ENCODE data around the gene MYO18A.

Gene MYO18A

GRCh38 chr17:29193146-29193545 is 12.9 kb upstream of the MYO18A start:
- WGBS: 93% methylated on average over 2 of the region's 2 CpGs
- no peaks in the 10 kb centered on the region for H3K79me1 ChIP-seq (replicated peaks; ENCODE audit: low read length, poor library complexity, severe bottlenecking)
- no peak overlapping the region for H2AK5ac ChIP-seq (ENCODE audit: low read length, severe bottlenecking)
- H3K27me3 ChIP-seq (ENCODE audit: control insufficient read depth in 1 of 2, insufficient read depth in 1 of 2, low read length in 2 of 2): no peaks in the 10 kb centered on the region
- no peak overlapping the region for H4K91ac ChIP-seq (ENCODE audit: low read length)
- no peak overlapping the region for H3K14ac ChIP-seq (ENCODE audit: low read length in 2 of 2)
- no peak overlapping the region for H3K4ac ChIP-seq (ENCODE audit: low read depth in 1 of 2, low read length in 2 of 2)
- no peak overlapping the region for H3K18ac ChIP-seq (ENCODE audit: low read depth in 1 of 2, low read length in 2 of 2)
- peaks cover 4% of the 10 kb centered on the region for H3K4me1 ChIP-seq (ENCODE audit: control insufficient read depth, insufficient read depth, low read depth, low read length)
- no peak overlapping the region for H2BK120ac ChIP-seq (ENCODE audit: low read depth, low read length)
- H3K27ac ChIP-seq (ENCODE audit: low read length, poor library complexity, severe bottlenecking): no peak overlapping the region
- no peaks in the 10 kb centered on the region for H3K9me3 ChIP-seq (ENCODE audit: control insufficient read depth, low read length)
- H2BK5ac ChIP-seq (ENCODE audit: low read depth, low read length, poor library complexity, severe bottlenecking): no peak overlapping the region
- DNase-seq: no peak
- no peak overlapping the region for H3K4me2 ChIP-seq (ENCODE audit: low read length, poor library complexity, severe bottlenecking)
- no peak overlapping the region for H3K4me3 ChIP-seq (ENCODE audit: insufficient read depth in 1 of 2, low read depth in 1 of 2, low read length in 2 of 2)
- no peak overlapping the region for H3K23ac ChIP-seq (ENCODE audit: low read length in 2 of 2)
- H3K36me3 ChIP-seq (ENCODE audit: control insufficient read depth in 1 of 2, insufficient read depth in 2 of 2, low read depth in 1 of 2, low read length in 2 of 2): no peaks in the 10 kb centered on the region
- H3K9ac ChIP-seq (ENCODE audit: low read length): no peak overlapping the region
- H2BK12ac ChIP-seq (ENCODE audit: low read length in 2 of 2): no peak overlapping the region
- H4K8ac ChIP-seq (ENCODE audit: low read length): no peak overlapping the region
- no peak overlapping the region for H2BK15ac ChIP-seq (ENCODE audit: low read depth, poor library complexity, severe bottlenecking)
- no peak overlapping the region for H2AFZ ChIP-seq (ENCODE audit: low read depth, low read length)

- Histone ChIP-seq H3K27ac (ENCODE audit: low read length, poor library complexity, severe bottlenecking) (no peak overlapping the region), H3K9me3 (ENCODE audit: control insufficient read depth, low read length) (no peaks in the 10 kb centered on the region), H3K27me3 (ENCODE audit: control insufficient read depth in 1 of 2, insufficient read depth in 1 of 2, low read length in 2 of 2) (no peaks in the 10 kb centered on the region), H4K91ac (ENCODE audit: low read length) (no peak overlapping the region), H4K8ac (ENCODE audit: low read length) (no peak overlapping the region), H2BK120ac (ENCODE audit: low read depth, low read length) (no peak overlapping the region), H3K79me1 (replicated peaks; ENCODE audit: low read length, poor library complexity, severe bottlenecking) (no peaks in the 10 kb centered on the region), H3K14ac (ENCODE audit: low read length in 2 of 2) (no peak overlapping the region), H3K4ac (ENCODE audit: low read depth in 1 of 2, low read length in 2 of 2) (no peak overlapping the region), H2BK15ac (ENCODE audit: low read depth, poor library complexity, severe bottlenecking) (no peak overlapping the region), H3K9ac (ENCODE audit: low read length) (no peak overlapping the region), H2BK12ac (ENCODE audit: low read length in 2 of 2) (no peak overlapping the region), H3K18ac (ENCODE audit: low read depth in 1 of 2, low read length in 2 of 2) (no peak overlapping the region), H3K4me1 (ENCODE audit: control insufficient read depth, insufficient read depth, low read depth, low read length) (no peaks in the 10 kb centered on the region), H2AK5ac (ENCODE audit: low read length, severe bottlenecking) (no peak overlapping the region), H3K4me2 (ENCODE audit: low read length, poor library complexity, severe bottlenecking) (no peak overlapping the region), H2BK5ac (ENCODE audit: low read depth, low read length, poor library complexity, severe bottlenecking) (no peak overlapping the region), H3K36me3 (ENCODE audit: control insufficient read depth in 1 of 2, insufficient read depth in 2 of 2, low read depth in 1 of 2, low read length in 2 of 2) (no peaks in the 10 kb centered on the region), H2AFZ (ENCODE audit: low read depth, low read length) (no peak overlapping the region), H3K23ac (ENCODE audit: low read length in 2 of 2) (no peak overlapping the region), H3K4me3 (ENCODE audit: insufficient read depth in 1 of 2, low read depth in 1 of 2, low read length in 2 of 2) (no peak overlapping the region)
- WGBS: 85% methylated on average over 4 of the region's 4 CpGs
- DNase-seq: no peak
Observed at GRCh38 chr17:29190592-29191207, 10.5 kb upstream of the MYO18A start.

GRCh38 chr17:29190039-29190438 is 9.8 kb upstream of the MYO18A start:
- H2BK12ac ChIP-seq (ENCODE audit: low read length in 2 of 2): no peak overlapping the region
- no peak for DNase-seq
- H3K4me2 ChIP-seq (ENCODE audit: low read length, poor library complexity, severe bottlenecking): no peak overlapping the region
- H3K9me3 ChIP-seq (ENCODE audit: control insufficient read depth, low read length): no peaks in the 10 kb centered on the region
- no peak overlapping the region for H3K9ac ChIP-seq (ENCODE audit: low read length)
- 74% methylated on average over 2 of the region's 2 CpGs for WGBS
- no peak overlapping the region for H4K8ac ChIP-seq (ENCODE audit: low read length)
- no peak overlapping the region for H3K18ac ChIP-seq (ENCODE audit: low read depth in 1 of 2, low read length in 2 of 2)
- no peak overlapping the region for H2BK15ac ChIP-seq (ENCODE audit: low read depth, poor library complexity, severe bottlenecking)
- no peak overlapping the region for H3K14ac ChIP-seq (ENCODE audit: low read length in 2 of 2)
- H3K36me3 ChIP-seq (ENCODE audit: control insufficient read depth in 1 of 2, insufficient read depth in 2 of 2, low read depth in 1 of 2, low read length in 2 of 2): no peaks in the 10 kb centered on the region
- no peak overlapping the region for H4K91ac ChIP-seq (ENCODE audit: low read length)
- no peaks in the 10 kb centered on the region for H3K79me1 ChIP-seq (replicated peaks; ENCODE audit: low read length, poor library complexity, severe bottlenecking)
- H3K27ac ChIP-seq (ENCODE audit: low read length, poor library complexity, severe bottlenecking): no peak overlapping the region
- H3K23ac ChIP-seq (ENCODE audit: low read length in 2 of 2): no peak overlapping the region
- no peak overlapping the region for H2BK120ac ChIP-seq (ENCODE audit: low read depth, low read length)
- H3K27me3 ChIP-seq (ENCODE audit: control insufficient read depth in 1 of 2, insufficient read depth in 1 of 2, low read length in 2 of 2): no peaks in the 10 kb centered on the region
- H2BK5ac ChIP-seq (ENCODE audit: low read depth, low read length, poor library complexity, severe bottlenecking): no peak overlapping the region
- H3K4ac ChIP-seq (ENCODE audit: low read depth in 1 of 2, low read length in 2 of 2): no peak overlapping the region
- H3K4me1 ChIP-seq (ENCODE audit: control insufficient read depth, insufficient read depth, low read depth, low read length): no peaks in the 10 kb centered on the region
- H2AFZ ChIP-seq (ENCODE audit: low read depth, low read length): no peak overlapping the region
- no peak overlapping the region for H2AK5ac ChIP-seq (ENCODE audit: low read length, severe bottlenecking)
- no peak overlapping the region for H3K4me3 ChIP-seq (ENCODE audit: insufficient read depth in 1 of 2, low read depth in 1 of 2, low read length in 2 of 2)

- H3K79me1 ChIP-seq (replicated peaks; ENCODE audit: low read length, poor library complexity, severe bottlenecking): no peaks in the 10 kb centered on the region
- H2AK5ac ChIP-seq (ENCODE audit: low read length, severe bottlenecking): no peak overlapping the region
- no peak overlapping the region for H3K27ac ChIP-seq (ENCODE audit: low read length, poor library complexity, severe bottlenecking)
- no peak overlapping the region for H3K9ac ChIP-seq (ENCODE audit: low read length)
- H3K36me3 ChIP-seq (ENCODE audit: control insufficient read depth in 1 of 2, insufficient read depth in 2 of 2, low read depth in 1 of 2, low read length in 2 of 2): no peaks in the 10 kb centered on the region
- no peak overlapping the region for H2BK5ac ChIP-seq (ENCODE audit: low read depth, low read length, poor library complexity, severe bottlenecking)
- H2BK120ac ChIP-seq (ENCODE audit: low read depth, low read length): no peak overlapping the region
- no peak overlapping the region for H3K4me3 ChIP-seq (ENCODE audit: insufficient read depth in 1 of 2, low read depth in 1 of 2, low read length in 2 of 2)
- no CpG with 5 or more reads among the region's 2 CpGs for WGBS
- no peak overlapping the region for H2BK15ac ChIP-seq (ENCODE audit: low read depth, poor library complexity, severe bottlenecking)
- no peak overlapping the region for H4K91ac ChIP-seq (ENCODE audit: low read length)
- no peak overlapping the region for H2BK12ac ChIP-seq (ENCODE audit: low read length in 2 of 2)
- H3K14ac ChIP-seq (ENCODE audit: low read length in 2 of 2): no peak overlapping the region
- no peaks in the 10 kb centered on the region for H3K4me1 ChIP-seq (ENCODE audit: control insufficient read depth, insufficient read depth, low read depth, low read length)
- no peaks in the 10 kb centered on the region for H3K9me3 ChIP-seq (ENCODE audit: control insufficient read depth, low read length)
- no peak for DNase-seq
- H3K4me2 ChIP-seq (ENCODE audit: low read length, poor library complexity, severe bottlenecking): no peak overlapping the region
- H2AFZ ChIP-seq (ENCODE audit: low read depth, low read length): no peak overlapping the region
- H4K8ac ChIP-seq (ENCODE audit: low read length): no peak overlapping the region
- no peaks in the 10 kb centered on the region for H3K27me3 ChIP-seq (ENCODE audit: control insufficient read depth in 1 of 2, insufficient read depth in 1 of 2, low read length in 2 of 2)
- H3K18ac ChIP-seq (ENCODE audit: low read depth in 1 of 2, low read length in 2 of 2): no peak overlapping the region
- no peak overlapping the region for H3K23ac ChIP-seq (ENCODE audit: low read length in 2 of 2)
- no peak overlapping the region for H3K4ac ChIP-seq (ENCODE audit: low read depth in 1 of 2, low read length in 2 of 2)
Observed at GRCh38 chr17:29189355-29189754, 9.2 kb upstream of the MYO18A start.

Measured in mesenchymal stem cell (in vitro differentiated cells and primary cell).